ENCODE results near the gene SH3PXD2A.

- TF ChIP-seq CTCF (IDR thresholded peaks at IDR 0.05 in 4 of 5, conservative IDR thresholded peaks at IDR 0.05 in 1 of 5) (no peak), POLR2A (IDR thresholded peaks at IDR 0.05) (no peak)
Observed at GRCh38 chr10:103849212-103849877, 6.0 kb downstream of the SH3PXD2A start.

Data from gastrocnemius medialis (tissue), 4 donors.